C4-2B (cell line): ENCODE measurements around the gene FBXL17.

Experiments used
- CTCF ChIP-seq: fragments of 450-650 bp; conservative IDR thresholded peaks from 2 replicates; pipeline ENCODE4 v1.5.1; 2017; ENCODE audit warnings: mild to moderate bottlenecking
- ZFX ChIP-seq: fragments of 450-650 bp; IDR thresholded peaks from 2 replicates; pipeline ENCODE4 v1.6.1; 2017

GRCh38 chr5:108102463-108102862 lies 279.4 kb downstream of the FBXL17 start:
- TF ChIP-seq CTCF = no peak
- no peak for TF ChIP-seq ZFX
